WI38 (cell line): Measurements from ENCODE around the gene MFSD6.

Source experiments
- H3K4me3 ChIP-seq: 2 replicates; pipeline ENCODE4 v1.5.1; 2011; ENCODE audit warnings: low read depth, mild to moderate bottlenecking, control low read depth, low read length
- CTCF ChIP-seq: IDR thresholded peaks from 2 replicates; pipeline ENCODE4 v1.5.1; 2012; ENCODE audit warnings: low read depth, mild to moderate bottlenecking, control low read depth, low read length

MFSD6 gene

DNA sequence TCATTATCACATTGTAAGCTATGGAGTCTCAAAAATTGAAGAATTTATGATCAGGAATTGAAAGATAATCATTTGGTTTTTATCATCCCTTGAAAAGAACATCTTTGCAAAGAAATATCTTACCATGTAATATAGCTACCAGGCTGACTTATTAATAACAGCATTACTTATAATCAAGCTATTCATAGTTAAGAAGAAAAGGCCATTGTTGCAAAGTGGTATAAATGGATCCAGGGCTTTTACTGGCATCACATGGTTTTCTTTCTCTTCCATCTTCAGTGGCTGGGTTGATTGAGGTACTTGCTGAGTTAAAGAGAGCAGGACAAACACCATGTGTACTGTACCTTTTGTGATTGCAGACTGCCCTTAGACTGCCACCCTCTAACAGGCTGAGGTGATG is 39.6 kb downstream of the MFSD6 start:
- no peak overlapping the region for H3K4me3 ChIP-seq

DNA sequence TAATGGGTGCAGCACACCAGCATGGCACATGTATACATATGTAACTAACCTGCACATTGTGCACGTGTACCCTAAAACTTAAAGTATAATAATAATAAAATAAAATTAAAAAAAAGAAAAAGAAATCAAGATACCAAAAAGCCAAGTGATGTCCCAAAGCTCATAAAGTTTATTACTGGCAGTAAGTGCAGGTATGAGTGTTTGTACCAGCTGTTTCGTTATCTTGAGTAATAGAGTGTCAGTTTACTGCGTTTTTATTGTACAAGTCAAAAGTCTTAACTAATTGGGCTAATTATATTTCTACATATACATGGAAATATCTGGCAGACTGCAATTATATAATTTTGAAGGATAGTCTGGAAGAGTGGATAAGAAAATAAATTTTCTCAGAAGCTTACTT is 41.8 kb downstream of the MFSD6 start:
- no peak overlapping the region for H3K4me3 ChIP-seq
- no peak for TF ChIP-seq CTCF

More for the DNA sequence above, 39.6 kb downstream of the MFSD6 start:
- TF ChIP-seq CTCF: no peak

DNA sequence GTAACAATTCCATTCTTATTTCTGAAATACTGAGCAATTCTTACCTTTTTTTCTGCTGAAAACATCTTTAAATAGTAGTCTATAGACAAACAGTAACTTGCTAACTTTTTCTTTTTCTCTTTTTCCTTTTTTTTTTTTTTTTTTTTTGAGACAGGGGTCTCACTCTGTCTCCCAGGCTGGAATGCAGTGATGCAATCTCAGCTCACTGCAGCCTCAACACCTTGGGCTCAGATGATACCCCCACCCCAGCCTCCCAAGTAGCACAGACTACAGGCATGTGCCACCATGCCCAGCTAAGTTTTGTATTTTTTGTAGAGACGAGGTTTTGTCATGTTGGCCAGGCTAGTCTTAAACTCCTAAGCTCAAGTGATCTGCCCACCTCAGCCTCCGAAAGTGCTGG is 42.2 kb downstream of the MFSD6 start:
- no peak for TF ChIP-seq CTCF
- no peak overlapping the region for H3K4me3 ChIP-seq

GRCh38 chr2:190451561-190452176 is 43.5 kb downstream of the MFSD6 start:
- H3K4me3 ChIP-seq: no peak overlapping the region
- no peak for TF ChIP-seq CTCF

DNA sequence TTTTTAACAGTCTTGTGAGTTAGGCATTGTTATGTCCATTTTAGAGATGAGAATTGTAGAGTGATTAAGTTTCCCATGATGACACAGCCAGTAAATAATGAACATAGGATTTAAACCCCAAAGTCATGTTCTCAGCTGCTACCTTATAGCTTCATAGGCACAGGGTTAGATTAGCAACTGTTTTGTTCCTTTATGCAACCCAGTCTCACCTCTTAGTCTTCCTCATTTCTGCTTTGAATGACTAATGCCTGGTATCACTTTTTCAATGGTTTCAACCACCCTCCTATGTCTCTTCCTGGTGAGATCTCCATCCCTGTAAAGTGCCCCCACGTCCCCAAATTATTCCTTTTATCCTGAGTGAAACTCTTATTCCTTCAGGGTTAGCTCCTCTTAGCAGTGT is 44.3 kb downstream of the MFSD6 start:
- no peak overlapping the region for H3K4me3 ChIP-seq
- no peak for TF ChIP-seq CTCF

- no peak overlapping the region for H3K4me3 ChIP-seq
- no peak for TF ChIP-seq CTCF
These were observed 46.6 kb downstream of the MFSD6 start for GRCh38 chr2:190454795-190455194.

DNA sequence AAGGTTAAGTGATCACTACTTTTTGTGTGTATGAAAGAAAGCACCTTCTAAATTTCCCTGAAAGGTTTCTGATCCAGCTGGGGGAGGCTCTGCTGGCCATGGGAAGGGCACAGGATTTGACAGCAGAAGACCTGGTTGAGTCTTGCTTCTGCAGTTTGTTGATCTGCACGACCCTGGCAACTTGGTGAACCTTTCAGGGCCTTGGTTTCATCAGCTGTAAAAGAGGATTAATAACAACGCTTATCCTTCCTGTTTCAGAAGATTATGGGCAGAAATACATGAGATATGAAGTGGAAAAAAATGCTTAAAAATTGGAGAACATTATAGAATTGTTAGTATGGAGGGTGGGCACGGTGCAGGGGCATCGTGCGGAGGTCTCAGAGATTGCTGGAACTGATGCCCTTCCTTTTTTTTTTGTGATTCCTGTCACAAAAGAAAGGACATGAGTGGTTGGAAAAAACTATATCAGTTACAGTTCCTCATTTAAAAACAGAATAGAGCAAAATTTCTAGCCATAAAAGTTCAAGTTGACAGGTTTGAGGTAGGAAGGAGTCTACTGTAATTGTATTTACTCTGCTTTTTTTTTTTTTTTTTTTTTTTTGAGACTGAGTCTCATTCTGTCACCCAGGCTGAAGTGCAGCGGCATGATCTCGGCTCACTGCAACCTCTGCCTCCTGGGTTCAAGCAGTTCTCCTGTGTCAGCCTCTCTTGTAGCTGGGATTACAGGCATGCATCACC is 47.4 kb downstream of the MFSD6 start:
- TF ChIP-seq CTCF: no peak
- H3K4me3 ChIP-seq: no peak overlapping the region
